T-helper 2 cell treated with Interferon-gamma antibody and Interleukin-4, amounts not matched to agents 5 μg/mL and 100 μg/mL, for 36 hours (primary cell): ENCODE measurements around the gene NECTIN1.

Source experiments
- DNase-seq: peaks from one replicate; pipeline ENCODE4 v3.0.0; 2021; ENCODE audit warnings: low spot score
- H3K27ac Mint-ChIP-seq: one replicate; pipeline ENCODE4 v1.8.0; 2021; ENCODE audit warnings: mild to moderate bottlenecking, mixed read lengths
- H3K27me3 Mint-ChIP-seq: one replicate; pipeline ENCODE4 v1.8.0; 2021; ENCODE audit warnings: low read depth, mixed read lengths
- H3K36me3 Mint-ChIP-seq: one replicate; pipeline ENCODE4 v1.8.0; 2021; ENCODE audit warnings: low read depth, mixed read lengths
- H3K4me1 Mint-ChIP-seq: one replicate; pipeline ENCODE4 v1.8.0; 2021; ENCODE audit warnings: low read depth, mixed read lengths
- H3K4me3 Mint-ChIP-seq: one replicate; pipeline ENCODE4 v1.8.0; 2022; ENCODE audit warnings: mild to moderate bottlenecking, moderate library complexity, mixed read lengths
- H3K9me3 Mint-ChIP-seq: one replicate; pipeline ENCODE4 v1.8.0; 2021; ENCODE audit warnings: mixed read lengths

NECTIN1 gene

GRCh38 chr11:119625206-119625978 is 103.6 kb downstream of the NECTIN1 start:
- no peak overlapping the region for H3K27ac Mint-ChIP-seq
- H3K27me3 Mint-ChIP-seq, result no peaks in the 10 kb centered on the region
- no peak overlapping the region for H3K4me3 Mint-ChIP-seq
- no peaks in the 10 kb centered on the region for H3K36me3 Mint-ChIP-seq
- no peak for DNase-seq
- no peaks in the 10 kb centered on the region for H3K4me1 Mint-ChIP-seq
- no peaks in the 10 kb centered on the region for H3K9me3 Mint-ChIP-seq

- Mint-ChIP-seq H3K9me3 (no peaks in the 10 kb centered on the region), H3K27me3 (no peaks in the 10 kb centered on the region), H3K36me3 (no peaks in the 10 kb centered on the region), H3K4me3 (no peak overlapping the region), H3K4me1 (no peaks in the 10 kb centered on the region), H3K27ac (no peak overlapping the region)
- no peak for DNase-seq
Observed at GRCh38 chr11:119624629-119625028, 104.4 kb downstream of the NECTIN1 start.

GRCh38 chr11:119624102-119624615 is 104.8 kb downstream of the NECTIN1 start:
- no peaks in the 10 kb centered on the region for H3K27me3 Mint-ChIP-seq
- H3K4me3 Mint-ChIP-seq, result no peak overlapping the region
- no peak for DNase-seq
- H3K36me3 Mint-ChIP-seq, result no peaks in the 10 kb centered on the region
- no peaks in the 10 kb centered on the region for H3K4me1 Mint-ChIP-seq
- no peak overlapping the region for H3K27ac Mint-ChIP-seq
- H3K9me3 Mint-ChIP-seq, result no peaks in the 10 kb centered on the region

GRCh38 chr11:119623682-119624081 is 105.3 kb downstream of the NECTIN1 start:
- Mint-ChIP-seq H3K36me3 (no peaks in the 10 kb centered on the region), H3K27me3 (no peaks in the 10 kb centered on the region), H3K4me1 (no peaks in the 10 kb centered on the region), H3K27ac (no peak overlapping the region), H3K4me3 (no peak overlapping the region), H3K9me3 (no peaks in the 10 kb centered on the region)
- DNase-seq, result no peak

GRCh38 chr11:119622454-119623143 is 106.4 kb downstream of the NECTIN1 start:
- Mint-ChIP-seq H3K4me3 (no peak overlapping the region), H3K4me1 (no peaks in the 10 kb centered on the region), H3K27ac (no peak overlapping the region), H3K36me3 (no peaks in the 10 kb centered on the region), H3K9me3 (no peaks in the 10 kb centered on the region), H3K27me3 (no peaks in the 10 kb centered on the region)
- no peak for DNase-seq

- H3K27ac Mint-ChIP-seq, result no peak overlapping the region
- H3K4me3 Mint-ChIP-seq, result no peak overlapping the region
- no peak for DNase-seq
- H3K27me3 Mint-ChIP-seq, result no peaks in the 10 kb centered on the region
- no peaks in the 10 kb centered on the region for H3K9me3 Mint-ChIP-seq
- H3K4me1 Mint-ChIP-seq, result peaks cover 2% of the 10 kb centered on the region
- no peaks in the 10 kb centered on the region for H3K36me3 Mint-ChIP-seq
Observed at GRCh38 chr11:119619665-119620064, 109.3 kb downstream of the NECTIN1 start.

GRCh38 chr11:119618208-119618909 is 110.6 kb downstream of the NECTIN1 start:
- no peaks in the 10 kb centered on the region for H3K9me3 Mint-ChIP-seq
- H3K36me3 Mint-ChIP-seq, result no peaks in the 10 kb centered on the region
- no peak overlapping the region for H3K27ac Mint-ChIP-seq
- peaks cover 2% of the 10 kb centered on the region for H3K4me1 Mint-ChIP-seq
- no peak for DNase-seq
- H3K27me3 Mint-ChIP-seq, result no peaks in the 10 kb centered on the region
- no peak overlapping the region for H3K4me3 Mint-ChIP-seq

GRCh38 chr11:119617340-119617713 is 111.7 kb downstream of the NECTIN1 start:
- Mint-ChIP-seq H3K4me1 (peaks cover 2% of the 10 kb centered on the region), H3K36me3 (no peaks in the 10 kb centered on the region), H3K27me3 (no peaks in the 10 kb centered on the region), H3K4me3 (no peak overlapping the region), H3K9me3 (no peaks in the 10 kb centered on the region), H3K27ac (no peak overlapping the region)
- DNase-seq, result no peak

- no peaks in the 10 kb centered on the region for H3K27me3 Mint-ChIP-seq
- no peak overlapping the region for H3K4me3 Mint-ChIP-seq
- no peaks in the 10 kb centered on the region for H3K36me3 Mint-ChIP-seq
- peaks cover 2% of the 10 kb centered on the region for H3K4me1 Mint-ChIP-seq
- no peak for DNase-seq
- no peaks in the 10 kb centered on the region for H3K9me3 Mint-ChIP-seq
- H3K27ac Mint-ChIP-seq, result no peak overlapping the region
Observed at GRCh38 chr11:119616586-119617339, 112.2 kb downstream of the NECTIN1 start.

GRCh38 chr11:119615882-119616196 is 113.2 kb downstream of the NECTIN1 start:
- Mint-ChIP-seq H3K4me3 (no peak overlapping the region), H3K9me3 (no peaks in the 10 kb centered on the region), H3K36me3 (no peaks in the 10 kb centered on the region), H3K4me1 (peaks cover 2% of the 10 kb centered on the region), H3K27ac (peak overlapping the region; percentile 13), H3K27me3 (peaks cover 2% of the 10 kb centered on the region)
- no peak for DNase-seq

- Mint-ChIP-seq H3K4me3 (no peak overlapping the region), H3K4me1 (peaks cover 2% of the 10 kb centered on the region), H3K27me3 (peaks cover 2% of the 10 kb centered on the region), H3K36me3 (no peaks in the 10 kb centered on the region), H3K27ac (peak overlapping the region; percentile 13), H3K9me3 (no peaks in the 10 kb centered on the region)
- no peak for DNase-seq
Observed at GRCh38 chr11:119615003-119615881, 113.8 kb downstream of the NECTIN1 start.

GRCh38 chr11:119614222-119615002 is 114.6 kb downstream of the NECTIN1 start:
- H3K27ac Mint-ChIP-seq, result no peak overlapping the region
- no peaks in the 10 kb centered on the region for H3K36me3 Mint-ChIP-seq
- DNase-seq, result no peak
- no peak overlapping the region for H3K4me3 Mint-ChIP-seq
- H3K4me1 Mint-ChIP-seq, result peaks cover 2% of the 10 kb centered on the region
- no peaks in the 10 kb centered on the region for H3K9me3 Mint-ChIP-seq
- H3K27me3 Mint-ChIP-seq, result peaks cover 2% of the 10 kb centered on the region
